ENCODE measurements around the gene PRR5. TPM values are rescaled to one million over a fixed set of nuclear protein-coding genes. Genes with fewer than 3 reads are reported as not detected.

The PRR5 gene
- total RNA-seq, 1 experiment from 2014 or later = 11.8 TPM

- peak overlapping the region; percentile 82 to 92 for H3K4me3 Mint-ChIP-seq
- H3K27me3 Mint-ChIP-seq (ENCODE audit: low read depth) = peaks cover 7% of the 10 kb centered on the region
- Histone ChIP-seq H3K79me1 (ENCODE audit: insufficient read depth, low read depth, low read length, poor library complexity, severe bottlenecking) (peaks cover 4% of the 10 kb centered on the region), H4K20me1 (ENCODE audit: control insufficient read depth, insufficient read depth, insufficient read length) (no peaks in the 10 kb centered on the region), H3K14ac (ENCODE audit: insufficient read depth, low read length) (no peak overlapping the region), H3K27ac (ENCODE audit: insufficient read length, low read depth, low read length) (no peak overlapping the region), H2BK20ac (ENCODE audit: low read depth, low read length, poor library complexity, severe bottlenecking) (no peak overlapping the region), H3K18ac (ENCODE audit: insufficient read length, low read depth, low read length) (no peak overlapping the region), H2BK5ac (ENCODE audit: insufficient read length, low read length) (no peak overlapping the region), H4K5ac (ENCODE audit: insufficient read length, low read depth, low read length) (no peak overlapping the region), H2BK120ac (ENCODE audit: low read depth, low read length, poor library complexity, severe bottlenecking) (no peak overlapping the region), H3K56ac (ENCODE audit: insufficient read length, low read depth, low read length) (no peak overlapping the region), H3K9ac (ENCODE audit: extremely low read depth, insufficient read length, low read length) (no peak overlapping the region), H3K27me3 (ENCODE audit: insufficient read depth, low read length) (no peaks in the 10 kb centered on the region), H3K23ac (ENCODE audit: insufficient read length, low read depth, low read length) (no peak overlapping the region), H3K4me1 (ENCODE audit: insufficient read depth, low read length) (peaks cover 12% of the 10 kb centered on the region; the same call in 1 of the 2 replicates), H4K91ac (ENCODE audit: insufficient read length, low read depth, low read length) (no peak overlapping the region), H3K23me2 (ENCODE audit: insufficient read length, low read depth, low read length, poor library complexity, severe bottlenecking) (peaks cover 18% of the 10 kb centered on the region), H2AK5ac (ENCODE audit: insufficient read length, low read length) (no peak overlapping the region), H3K9me3 (ENCODE audit: control insufficient read depth, low read depth, low read length) (no peaks in the 10 kb centered on the region), H2BK12ac (ENCODE audit: insufficient read length, low read depth, low read length) (no peak overlapping the region), H3K4ac (ENCODE audit: low read depth, low read length) (no peak overlapping the region), H4K8ac (replicated peaks; ENCODE audit: insufficient read length, low read depth, low read length) (no peak overlapping the region), H2BK15ac (ENCODE audit: low read depth, low read length) (no peak overlapping the region), H3K79me2 (ENCODE audit: insufficient read depth, low read length) (peaks cover 2% of the 10 kb centered on the region; the same call in 1 of the 2 replicates), H3T11ph (ENCODE audit: low read length) (no peak overlapping the region), H3K4me2 (ENCODE audit: insufficient read depth, insufficient read length, low read length) (peak overlapping the region; percentile 90), H2AFZ (ENCODE audit: low read length) (no peak overlapping the region)
- peaks cover 11 to 25% (median 12%) of the 10 kb centered on the region in 3 experiments; a peak in 6 of 7 replicates for H3K36me3 Mint-ChIP-seq (ENCODE audit: insufficient read depth in 1 of 3, low read depth in 3 of 3)
- 0 out of 7 replicates have a peak overlapping the region, but pooled peaks of 1 of the 3 experiments have one; percentile 52 for H3K27ac Mint-ChIP-seq
- no peak for TF ChIP-seq CTCF (conservative IDR thresholded peaks at IDR 0.05)
- H3K9me3 Mint-ChIP-seq = peaks cover 4 to 15% of the 10 kb centered on the region in 2 experiments; a peak in 3 of 5 replicates
- peaks cover 25 to 49% of the 10 kb centered on the region in 2 experiments for H3K4me1 Mint-ChIP-seq
- no peak for DNase-seq
- WGBS (ENCODE audit: extremely low coverage, insufficient read length, low lambda C conversion rate) = no CpG with 5 or more reads among the region's 29 CpGs
These were observed 51.4 kb downstream of the PRR5 start for GRCh38 chr22:44753189-44754042.
